GM12891 (cell line): Measurements from ENCODE around the gene SAMMSON.

Experiments
- PAX5 ChIP-seq: IDR thresholded peaks from 2 replicates; pipeline ENCODE4 v1.6.1; 2011; ENCODE audit warnings: low read length, moderate library complexity, mild to moderate bottlenecking; ENCODE audit not compliant: insufficient read depth, severe bottlenecking
- POLR2A ChIP-seq: IDR thresholded peaks from 2 replicates; pipeline ENCODE4 v1.6.1; 2011; ENCODE audit warnings: low read depth, low read length, control low read depth
- SPI1 ChIP-seq: IDR thresholded peaks from 2 replicates; pipeline ENCODE4 v1.6.1; 2011; ENCODE audit warnings: low read depth, low read length, control low read depth
- TAF1 ChIP-seq: IDR thresholded peaks from 2 replicates; pipeline ENCODE4 v1.6.1; 2011; ENCODE audit warnings: low read depth, low read length, control low read depth

GRCh38 chr3:70020906-70021660 is 21.6 kb downstream of the SAMMSON start:
- TF ChIP-seq TAF1 (no peak), SPI1 (peak; percentile 17; the same call in 1 of the 2 replicates), POLR2A (no peak), PAX5 (no peak)
